HCT116 (cell line): ENCODE measurements around the gene SLC22A4. TPM values are rescaled to one million over a fixed set of nuclear protein-coding genes. Genes with fewer than 3 reads are reported as not detected.

ENCODE experiments used
- ATAC-seq: fragments of 200-7000 bp; cut with Tn5 transposase; 2 replicates; pipeline ENCODE4 v1.9.1; 2020; ENCODE audit warnings: mild to moderate bottlenecking, moderate library complexity
- BruUV-seq: library from RNA; stranded (reverse); fragments of 400-500 nt; replicated peaks from 2 replicates; lab custom pipeline; 2021; lab: Mats Ljungman, UMichigan
- CTCF ChIA-PET: fragments of 300-600 bp; sonication (Branson Sonifier 250); formaldehyde crosslinking; loops from one replicate; lab custom pipeline; 2021; ENCODE audit warnings: antibody characterized with exemption; lab: Charles Lee
- POLR2A ChIA-PET: fragments of 300-600, 350-600 bp; sonication (Branson Sonifier 250); formaldehyde crosslinking; loops from one replicate; lab custom pipeline; 2021; ENCODE audit warnings: antibody characterized with exemption; lab: Charles Lee
- RAD21 ChIA-PET, 2 experiments: fragments of 300-600 bp; sonication (Branson Sonifier 250); formaldehyde crosslinking; loops; one replicate each; lab custom pipeline; 2023; ENCODE audit warnings: low total read pairs in 2 of 2; ENCODE audit not compliant: uncharacterized antibody in 2 of 2, unreplicated experiment in 2 of 2, low non-redundant PET in 1 of 2; lab: Charles Lee
- DNase-seq: peaks from one replicate; pipeline ENCODE4 v3.0.0-alpha.2; 2010; ENCODE audit warnings: low read depth, low spot score
- H2AFZ ChIP-seq: fragments of 200-600 bp; shearing (Covaris generic), sonication (generic); 2 replicates; pipeline ENCODE4 v1.6.1; 2017; ENCODE audit warnings: low read depth, mixed run types, mixed read lengths, antibody characterized with exemption, low read length; ENCODE audit not compliant: poor library complexity, severe bottlenecking
- H3K27ac ChIP-seq: 2 replicates; pipeline ENCODE4 v1.5.1; 2012; ENCODE audit warnings: low read depth, low read length
- H3K27me3 ChIP-seq: fragments of 200-600 bp; sonication (generic); 2 replicates; pipeline ENCODE4 v1.6.1; 2016; ENCODE audit warnings: mixed run types, low read length, mixed read lengths; ENCODE audit not compliant: insufficient read depth
- H3K36me3 ChIP-seq, 2 experiments: fragments of 200-500 bp in 1 of 2; fragments of 200-600 bp in 1 of 2; sonication (Bioruptor generic) in 1 of 2; sonication (generic) in 1 of 2; 2 replicates each; pipeline versions ENCODE4 v1.5.1 to v1.6.1; 2014 to 2016; ENCODE audit warnings: low read length in 2 of 2, inconsistent platforms in 1 of 2, mixed read lengths in 1 of 2, mixed run types in 1 of 2; ENCODE audit not compliant: insufficient read depth in 2 of 2, control insufficient read depth in 1 of 2
- H3K4me1 ChIP-seq, 2 experiments: fragments of 200-600 bp in 1 of 2; sonication (generic) in 1 of 2; 2 replicates each; pipeline versions ENCODE4 v1.5.1 to v1.6.1; 2012 to 2017; ENCODE audit warnings: low read length in 2 of 2, inconsistent platforms in 1 of 2, mild to moderate bottlenecking in 1 of 2, mixed read lengths in 1 of 2, mixed run types in 1 of 2, moderate library complexity in 1 of 2; ENCODE audit not compliant: insufficient read depth in 2 of 2, control insufficient read depth in 1 of 2
- H3K4me2 ChIP-seq: fragments of 200-600 bp; sonication (generic); 2 replicates; pipeline ENCODE4 v1.6.1; 2017; ENCODE audit warnings: mixed run types, low read length, mixed read lengths
- H3K4me3 ChIP-seq, 2 experiments: fragments of 200-600 bp in 1 of 2; sonication (generic) in 1 of 2; replicated peaks in 1 of 2; 2 replicates each; pipeline ENCODE4 v1.5.1; 2011 to 2016; ENCODE audit warnings: low read length in 2 of 2, control low read depth in 1 of 2, low read depth in 1 of 2, mild to moderate bottlenecking in 1 of 2, mixed read lengths in 1 of 2, mixed run types in 1 of 2
- H3K79me2 ChIP-seq: fragments of 200-600 bp; sonication (generic); 2 replicates; pipeline ENCODE4 v1.6.1; 2017; ENCODE audit warnings: mild to moderate bottlenecking, mixed run types, low read length, moderate library complexity, mixed read lengths; ENCODE audit not compliant: insufficient read depth
- H3K9ac ChIP-seq: fragments of 200-600 bp; sonication (generic); 2 replicates; pipeline ENCODE4 v1.6.1; 2016; ENCODE audit warnings: low read length, mixed read lengths
- H3K9me2 ChIP-seq: fragments of 200-600 bp; sonication (generic), shearing (Covaris generic); 2 replicates; pipeline ENCODE4 v1.6.1; 2017; ENCODE audit warnings: mixed run types, mild to moderate bottlenecking, moderate library complexity; ENCODE audit not compliant: insufficient read depth
- H3K9me3 ChIP-seq, 2 experiments: fragments of 200-500 bp in 1 of 2; fragments of 200-600 bp in 1 of 2; sonication (Bioruptor generic) in 1 of 2; sonication (generic) in 1 of 2; 2 replicates each; pipeline ENCODE4 v1.6.1; 2014 to 2017; ENCODE audit warnings: low read length in 2 of 2, mixed read lengths in 2 of 2, inconsistent platforms in 1 of 2, low read depth in 1 of 2, mild to moderate bottlenecking in 1 of 2, mixed run types in 1 of 2, moderate library complexity in 1 of 2; ENCODE audit not compliant: control insufficient read depth in 1 of 2, insufficient read depth in 1 of 2
- H4K20me1 ChIP-seq: fragments of 200-600 bp; sonication (generic), shearing (Covaris generic); 2 replicates; pipeline ENCODE4 v1.6.1; 2017; ENCODE audit warnings: mixed run types, mild to moderate bottlenecking, moderate library complexity; ENCODE audit not compliant: insufficient read depth
- CBX3 ChIP-seq: IDR thresholded peaks from 2 replicates; pipeline ENCODE4 v1.6.1; 2012; ENCODE audit warnings: low read depth
- EZH2 ChIP-seq: fragments of 200-600 bp; sonication (generic); IDR thresholded peaks from 2 replicates; pipeline ENCODE4 v1.6.1; 2017; ENCODE audit warnings: antibody characterized with exemption, mixed run types
- FOSL1 ChIP-seq: IDR thresholded peaks from 2 replicates; pipeline ENCODE4 v1.6.1; 2012; ENCODE audit warnings: low read depth
- JUND ChIP-seq: IDR thresholded peaks from 2 replicates; pipeline ENCODE4 v1.6.1; 2012
- POLR2A ChIP-seq: IDR thresholded peaks from 2 replicates; pipeline ENCODE4 v1.7.0; 2011; ENCODE audit warnings: borderline replicate concordance; ENCODE audit not compliant: insufficient read depth, insufficient read length; ENCODE audit errors: extremely low read depth
- POLR2AphosphoS5 ChIP-seq: IDR thresholded peaks from 2 replicates; pipeline ENCODE4 v1.6.1; 2011; ENCODE audit warnings: mild to moderate bottlenecking, low read depth, low read length, moderate library complexity
- RAD21 ChIP-seq: IDR thresholded peaks from 2 replicates; pipeline ENCODE4 v1.6.1; 2012; ENCODE audit warnings: low read depth, mild to moderate bottlenecking
- SRF ChIP-seq: IDR thresholded peaks from 2 replicates; pipeline ENCODE4 v1.6.1; 2012; ENCODE audit warnings: low read depth
- TCF7L2 ChIP-seq: IDR thresholded peaks from 2 replicates; pipeline ENCODE4 v1.7.0; 2011; ENCODE audit warnings: borderline replicate concordance, inconsistent platforms; ENCODE audit not compliant: insufficient read depth, insufficient read length; ENCODE audit errors: extremely low read depth
- intact Hi-C: fragments of 100-400 bp; cut with micrococcal nuclease; formaldehyde crosslinking; loops from 2 replicates; pipeline ENCODE4 v1.10.0; 2022
- total RNA-seq: library from RNA; stranded (reverse); gene quantifications from one replicate; pipeline ENCODE4 v1.2.1, GENCODE V29; 2021; ENCODE audit not compliant: unreplicated experiment
- TF ChIP-seq, protein P1 (sequence below): IDR thresholded peaks from 2 replicates; pipeline ENCODE4 v1.6.1; 2012
- TF ChIP-seq, protein P2 (sequence below), 3 experiments: fragments of 200-600 bp in 1 of 3; sonication (generic) in 1 of 3; IDR thresholded peaks in 2 of 3; conservative IDR thresholded peaks in 1 of 3; 2 replicates each; pipeline ENCODE4 v1.5.1; 2012 to 2017; ENCODE audit warnings: low read depth in 2 of 3, low read length in 2 of 3, antibody characterized with exemption in 1 of 3, borderline replicate concordance in 1 of 3, control low read depth in 1 of 3, mild to moderate bottlenecking in 1 of 3, mixed read lengths in 1 of 3, mixed run types in 1 of 3, moderate library complexity in 1 of 3; ENCODE audit not compliant: insufficient read depth in 1 of 3

SLC22A4 gene
- total RNA-seq, 1 experiment from 2014 or later: 0.59 TPM

DNA sequence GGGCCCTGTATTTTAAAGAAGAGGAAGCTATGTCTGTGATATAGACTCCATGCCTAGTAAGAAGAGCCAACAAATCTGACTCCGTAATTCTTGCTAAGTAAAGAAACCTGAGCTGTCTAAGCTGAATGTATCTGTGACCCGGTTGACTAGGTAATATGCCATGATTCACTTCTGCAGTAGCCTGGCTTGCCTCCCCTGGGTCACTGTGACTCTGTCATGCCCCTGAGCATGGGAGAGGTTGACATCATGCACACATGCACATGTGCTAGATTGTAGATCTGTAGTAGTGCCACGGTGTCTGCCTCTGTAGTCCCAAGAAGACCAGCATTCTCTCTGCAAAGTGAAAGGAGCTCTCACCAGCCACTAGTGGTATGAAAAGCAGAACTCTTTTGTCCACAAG, 84.4 kb downstream of the SLC22A4 start:
- ChIA-PET POLR2A (interaction anchor here (0.5 kb wide), 1 partner anchor 127 kb away, joined by 3 read pairs; no protein-coding TSS in a partner anchor), CTCF (no interaction called here), RAD21 (interaction anchor here in 1 of 2 experiments (0.6 kb wide), 1 partner anchor 30 kb away, joined by 4 read pairs; no protein-coding TSS in a partner anchor)
- intact Hi-C loops: no loop called here
- Histone ChIP-seq H3K4me2 (no peak overlapping the region), H2AFZ (no peak overlapping the region), H3K4me1 (no peaks in the 10 kb centered on the region), H3K36me3 (no peaks in the 10 kb centered on the region; a peak in 1 of 4 replicates), H3K27ac (no peak overlapping the region), H3K9ac (no peak overlapping the region), H3K9me3 (no peaks in the 10 kb centered on the region), H3K27me3 (no peaks in the 10 kb centered on the region), H4K20me1 (no peaks in the 10 kb centered on the region), H3K4me3 (no peak overlapping the region), H3K79me2 (no peaks in the 10 kb centered on the region), H3K9me2 (no peaks in the 10 kb centered on the region)
- no peak for ATAC-seq
- TF ChIP-seq, protein P1, sequence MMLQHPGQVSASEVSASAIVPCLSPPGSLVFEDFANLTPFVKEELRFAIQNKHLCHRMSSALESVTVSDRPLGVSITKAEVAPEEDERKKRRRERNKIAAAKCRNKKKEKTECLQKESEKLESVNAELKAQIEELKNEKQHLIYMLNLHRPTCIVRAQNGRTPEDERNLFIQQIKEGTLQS: no peak
- TF ChIP-seq SRF (no peak), TCF7L2 (no peak), EZH2 (no peak), JUND (no peak), POLR2AphosphoS5 (no peak), POLR2A (no peak), CBX3 (no peak), FOSL1 (no peak), RAD21 (no peak)
- TF ChIP-seq, protein P2, sequence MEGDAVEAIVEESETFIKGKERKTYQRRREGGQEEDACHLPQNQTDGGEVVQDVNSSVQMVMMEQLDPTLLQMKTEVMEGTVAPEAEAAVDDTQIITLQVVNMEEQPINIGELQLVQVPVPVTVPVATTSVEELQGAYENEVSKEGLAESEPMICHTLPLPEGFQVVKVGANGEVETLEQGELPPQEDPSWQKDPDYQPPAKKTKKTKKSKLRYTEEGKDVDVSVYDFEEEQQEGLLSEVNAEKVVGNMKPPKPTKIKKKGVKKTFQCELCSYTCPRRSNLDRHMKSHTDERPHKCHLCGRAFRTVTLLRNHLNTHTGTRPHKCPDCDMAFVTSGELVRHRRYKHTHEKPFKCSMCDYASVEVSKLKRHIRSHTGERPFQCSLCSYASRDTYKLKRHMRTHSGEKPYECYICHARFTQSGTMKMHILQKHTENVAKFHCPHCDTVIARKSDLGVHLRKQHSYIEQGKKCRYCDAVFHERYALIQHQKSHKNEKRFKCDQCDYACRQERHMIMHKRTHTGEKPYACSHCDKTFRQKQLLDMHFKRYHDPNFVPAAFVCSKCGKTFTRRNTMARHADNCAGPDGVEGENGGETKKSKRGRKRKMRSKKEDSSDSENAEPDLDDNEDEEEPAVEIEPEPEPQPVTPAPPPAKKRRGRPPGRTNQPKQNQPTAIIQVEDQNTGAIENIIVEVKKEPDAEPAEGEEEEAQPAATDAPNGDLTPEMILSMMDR (IDR thresholded peaks at IDR 0.05 in 2 of 3, conservative IDR thresholded peaks at IDR 0.05 in 1 of 3; ENCODE audit: borderline replicate concordance in 1 of 3, insufficient read depth in 1 of 3, low read depth in 2 of 3, low read length in 2 of 3): no peak
- no TSS peak for BruUV-seq
- DNase-seq: no peak
